HG02981 (cell line): ENCODE measurements around the gene GLRX.
"Not testable (repeated sequence)": the region's sequence is repeated elsewhere in the genome, so short reads cannot be mapped to it uniquely, and the experiment has no call there.

Source experiments
- ATAC-seq: cut with Tn5 transposase; IDR thresholded peaks from one replicate; pipeline ENCODE4 v1.9.1; 2021; ENCODE audit warnings: mild to moderate bottlenecking, moderate library complexity; ENCODE audit not compliant: unreplicated experiment

Gene GLRX

GRCh38 chr5:95830226-95830625, 7.7 kb upstream of the GLRX start:
- no peak for ATAC-seq

- ATAC-seq = no peak
Observed at GRCh38 chr5:95827892-95828246, 5.3 kb upstream of the GLRX start.

GRCh38 chr5:95826949-95827891, 4.7 kb upstream of the GLRX start:
- ATAC-seq = no peak

GRCh38 chr5:95825495-95825894, 3.0 kb upstream of the GLRX start:
- no peak for ATAC-seq

- no peak for ATAC-seq
Observed at GRCh38 chr5:95824747-95825146, 2.2 kb upstream of the GLRX start.

GRCh38 chr5:95823738-95824609, 1.4 kb upstream of the GLRX start:
- ATAC-seq = peak; percentile 46

GRCh38 chr5:95823218-95823737, 752 bp upstream of the GLRX start:
- ATAC-seq = no peak

GRCh38 chr5:95822043-95822541, 434 bp downstream of the GLRX start:
- ATAC-seq = peak; percentile 43

- no peak for ATAC-seq
Observed at GRCh38 chr5:95821110-95822021, 1.2 kb downstream of the GLRX start.

- no peak for ATAC-seq
Observed at GRCh38 chr5:95818181-95819147, 4.1 kb downstream of the GLRX start.

GRCh38 chr5:95817430-95817829, 5.1 kb downstream of the GLRX start:
- ATAC-seq = no peak

- no peak for ATAC-seq
Observed at GRCh38 chr5:95816776-95817175, 5.8 kb downstream of the GLRX start.

- no peak for ATAC-seq
Observed at GRCh38 chr5:95816341-95816740, 6.2 kb downstream of the GLRX start.

GRCh38 chr5:95815155-95815729, 7.3 kb downstream of the GLRX start:
- ATAC-seq = no peak

GRCh38 chr5:95813035-95813434, 9.5 kb downstream of the GLRX start:
- not testable (repeated sequence) for ATAC-seq

- ATAC-seq = no peak
Observed at GRCh38 chr5:95812074-95812471, 10.5 kb downstream of the GLRX start.

GRCh38 chr5:95811461-95812073, 11.0 kb downstream of the GLRX start:
- not testable (repeated sequence) for ATAC-seq

- ATAC-seq = not testable (repeated sequence)
Observed at GRCh38 chr5:95811126-95811423, 11.5 kb downstream of the GLRX start.
